ENCODE measurements around the gene TRAPPC3L. TPM values are rescaled to one million over a fixed set of nuclear protein-coding genes. Genes with fewer than 3 reads are reported as not detected.

The TRAPPC3L gene
- total and polyA plus RNA-seq, 2 of the 13 experiments (the other 11 are each of a cell fraction or from before 2014, with no cell fraction given) = not detected

DNA sequence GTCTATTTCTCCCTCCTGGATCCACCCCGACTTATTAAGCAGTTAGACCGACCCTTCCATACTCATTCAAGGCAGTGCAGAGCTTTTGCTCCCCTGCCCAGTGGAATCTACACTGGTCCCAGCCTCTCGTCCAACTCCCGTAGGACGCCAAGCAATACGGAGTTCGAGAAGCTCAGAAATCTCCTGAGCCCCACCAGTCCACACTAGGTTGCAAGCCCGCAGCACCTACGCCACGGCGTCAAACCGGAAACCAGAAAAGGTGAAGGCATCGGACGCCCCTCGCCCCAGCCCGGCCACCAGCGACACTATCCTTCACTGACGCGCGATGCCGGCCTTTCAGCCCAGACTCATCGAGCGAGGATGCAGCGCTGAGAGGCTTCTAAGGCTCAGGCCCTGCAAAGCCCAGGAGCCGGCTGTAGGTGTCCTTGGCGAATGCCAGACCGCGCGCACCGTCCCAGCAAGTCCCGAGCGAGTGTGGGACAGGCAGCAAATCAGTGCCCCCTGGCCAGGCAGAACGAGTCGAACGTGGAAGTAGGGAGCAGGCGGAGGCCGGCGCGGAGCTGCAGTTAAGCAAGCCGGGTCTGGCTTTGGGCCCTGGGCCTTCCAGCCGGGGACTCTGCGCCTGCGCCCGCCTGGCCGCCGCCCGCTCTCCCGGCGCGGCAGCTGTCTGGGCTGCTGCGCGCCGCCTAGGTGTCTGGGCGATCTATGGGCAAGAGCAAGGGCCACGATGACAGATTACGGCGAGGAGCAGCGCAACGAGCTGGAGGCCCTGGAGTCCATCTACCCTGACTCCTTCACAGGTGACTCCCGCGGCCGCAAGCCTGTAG lies 25.6 kb upstream of the TRAPPC3L start, which contains the start of gene RWDD1 (continued):
- TF ChIP-seq, protein P1, sequence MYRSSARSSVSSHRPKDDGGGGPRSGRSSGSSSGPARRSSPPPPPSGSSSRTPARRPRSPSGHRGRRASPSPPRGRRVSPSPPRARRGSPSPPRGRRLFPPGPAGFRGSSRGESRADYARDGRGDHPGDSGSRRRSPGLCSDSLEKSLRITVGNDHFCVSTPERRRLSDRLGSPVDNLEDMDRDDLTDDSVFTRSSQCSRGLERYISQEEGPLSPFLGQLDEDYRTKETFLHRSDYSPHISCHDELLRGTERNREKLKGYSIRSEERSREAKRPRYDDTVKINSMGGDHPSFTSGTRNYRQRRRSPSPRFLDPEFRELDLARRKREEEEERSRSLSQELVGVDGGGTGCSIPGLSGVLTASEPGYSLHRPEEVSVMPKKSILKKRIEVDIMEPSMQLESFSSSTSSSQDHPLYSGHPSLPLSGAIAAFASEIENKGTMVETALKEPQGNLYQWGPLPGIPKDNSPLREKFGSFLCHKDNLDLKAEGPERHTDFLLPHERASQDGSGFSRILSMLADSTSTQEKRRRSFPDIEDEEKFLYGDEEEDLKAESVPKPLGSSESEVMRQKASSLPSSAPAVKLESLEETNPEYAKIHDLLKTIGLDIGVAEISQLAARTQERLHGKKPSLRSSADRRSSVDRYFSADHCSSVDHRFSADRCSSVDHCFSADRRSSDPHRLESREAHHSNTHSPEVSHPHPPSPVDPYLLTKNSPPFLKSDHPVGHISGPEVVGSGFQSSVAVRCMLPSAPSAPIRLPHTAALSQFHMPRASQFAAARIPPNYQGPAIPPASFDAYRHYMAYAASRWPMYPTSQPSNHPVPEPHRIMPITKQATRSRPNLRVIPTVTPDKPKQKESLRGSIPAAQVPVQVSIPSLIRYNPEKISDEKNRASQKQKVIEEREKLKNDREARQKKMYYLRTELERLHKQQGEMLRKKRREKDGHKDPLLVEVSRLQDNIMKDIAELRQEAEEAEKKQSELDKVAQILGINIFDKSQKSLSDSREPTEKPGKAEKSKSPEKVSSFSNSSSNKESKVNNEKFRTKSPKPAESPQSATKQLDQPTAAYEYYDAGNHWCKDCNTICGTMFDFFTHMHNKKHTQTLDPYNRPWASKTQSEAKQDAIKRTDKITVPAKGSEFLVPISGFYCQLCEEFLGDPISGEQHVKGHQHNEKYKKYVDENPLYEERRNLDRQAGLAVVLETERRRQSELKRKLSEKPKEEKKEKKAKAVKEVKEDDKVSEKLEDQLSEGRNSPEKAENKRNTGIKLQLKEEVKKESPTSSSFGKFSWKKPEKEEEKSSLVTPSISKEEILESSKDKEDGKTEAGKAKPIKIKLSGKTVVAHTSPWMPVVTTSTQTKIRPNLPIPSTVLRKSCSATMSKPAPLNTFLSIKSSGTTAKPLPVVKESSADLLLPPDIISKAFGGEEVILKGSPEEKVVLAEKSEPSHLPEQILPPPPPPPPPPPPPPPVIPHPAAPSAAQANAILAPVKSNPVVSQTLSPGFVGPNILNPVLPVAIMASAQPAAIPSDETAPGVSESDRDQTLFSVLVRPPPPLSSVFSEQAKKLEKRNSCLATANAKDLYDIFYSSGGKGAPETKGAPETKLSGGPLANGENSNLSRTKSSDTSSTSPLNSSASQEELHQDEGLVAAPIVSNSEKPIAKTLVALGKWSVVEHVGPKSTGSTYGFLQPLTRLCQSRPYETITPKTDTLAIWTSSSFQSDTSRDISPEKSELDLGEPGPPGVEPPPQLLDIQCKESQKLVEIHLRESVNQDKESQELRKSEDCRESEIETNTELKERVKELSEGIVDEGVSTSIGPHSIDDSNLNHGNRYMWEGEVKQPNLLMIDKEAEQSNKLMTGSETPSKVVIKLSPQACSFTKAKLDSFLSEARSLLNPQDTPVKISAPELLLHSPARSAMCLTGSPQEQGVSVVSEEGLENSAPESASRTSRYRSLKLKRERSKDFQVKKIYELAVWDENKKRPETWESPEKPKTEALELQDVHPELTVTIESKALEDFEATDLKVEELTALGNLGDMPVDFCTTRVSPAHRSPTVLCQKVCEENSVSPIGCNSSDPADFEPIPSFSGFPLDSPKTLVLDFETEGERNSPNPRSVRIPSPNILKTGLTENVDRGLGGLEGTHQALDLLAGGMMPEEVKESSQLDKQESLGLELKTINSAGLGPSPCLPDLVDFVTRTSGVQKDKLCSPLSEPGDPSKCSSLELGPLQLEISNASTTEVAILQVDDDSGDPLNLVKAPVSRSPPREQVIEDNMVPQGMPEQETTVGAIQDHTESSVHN (CRISPR knock-in tag; IDR thresholded peaks at IDR 0.05) = peak; percentile 80; the same call in 1 of the 2 replicates
- TF ChIP-seq GLI4 (CRISPR knock-in tag; IDR thresholded peaks at IDR 0.05; ENCODE audit: borderline replicate concordance) = 0 out of 2 replicates have a peak, but pooled peaks have one; percentile 20
- TF ChIP-seq, protein P2, sequence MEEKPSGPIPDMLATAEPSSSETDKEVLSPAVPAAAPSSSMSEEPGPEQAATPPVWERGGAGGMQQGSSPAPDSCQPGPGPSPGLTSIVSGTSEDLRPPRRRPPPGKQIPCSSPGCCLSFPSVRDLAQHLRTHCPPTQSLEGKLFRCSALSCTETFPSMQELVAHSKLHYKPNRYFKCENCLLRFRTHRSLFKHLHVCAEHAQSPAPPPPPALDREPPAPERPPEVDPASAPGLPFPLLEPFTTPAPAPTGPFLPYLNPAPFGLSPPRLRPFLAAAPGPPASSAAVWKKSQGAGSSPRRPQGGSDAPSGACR (CRISPR knock-in tag; IDR thresholded peaks at IDR 0.05) = peak; percentile 97
- TF ChIP-seq TP53 (CRISPR knock-in tag; conservative IDR thresholded peaks at IDR 0.05) = peak; percentile 75; the same call in 1 of the 2 replicates
- peak; percentile 100 for TF ChIP-seq KMT2B (CRISPR knock-in tag; IDR thresholded peaks at IDR 0.05)
- TF ChIP-seq, protein P3, sequence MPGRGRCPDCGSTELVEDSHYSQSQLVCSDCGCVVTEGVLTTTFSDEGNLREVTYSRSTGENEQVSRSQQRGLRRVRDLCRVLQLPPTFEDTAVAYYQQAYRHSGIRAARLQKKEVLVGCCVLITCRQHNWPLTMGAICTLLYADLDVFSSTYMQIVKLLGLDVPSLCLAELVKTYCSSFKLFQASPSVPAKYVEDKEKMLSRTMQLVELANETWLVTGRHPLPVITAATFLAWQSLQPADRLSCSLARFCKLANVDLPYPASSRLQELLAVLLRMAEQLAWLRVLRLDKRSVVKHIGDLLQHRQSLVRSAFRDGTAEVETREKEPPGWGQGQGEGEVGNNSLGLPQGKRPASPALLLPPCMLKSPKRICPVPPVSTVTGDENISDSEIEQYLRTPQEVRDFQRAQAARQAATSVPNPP (CRISPR knock-in tag; IDR thresholded peaks at IDR 0.05) = peak; percentile 97
- TF ChIP-seq, protein P4, sequence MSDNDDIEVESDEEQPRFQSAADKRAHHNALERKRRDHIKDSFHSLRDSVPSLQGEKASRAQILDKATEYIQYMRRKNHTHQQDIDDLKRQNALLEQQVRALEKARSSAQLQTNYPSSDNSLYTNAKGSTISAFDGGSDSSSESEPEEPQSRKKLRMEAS (IDR thresholded peaks at IDR 0.05) = peak; percentile 83
- TF ChIP-seq MIER3 (CRISPR knock-in tag; IDR thresholded peaks at IDR 0.05; ENCODE audit: borderline replicate concordance) = peak; percentile 99
- peak; percentile 98 for TF ChIP-seq TBX2 (CRISPR knock-in tag; IDR thresholded peaks at IDR 0.05; ENCODE audit: borderline replicate concordance)
- no peak for TF ChIP-seq ZNF460 (CRISPR knock-in tag; IDR thresholded peaks at IDR 0.05; ENCODE audit: borderline replicate concordance)
- no peak for TF ChIP-seq ZFP62 (CRISPR knock-in tag; IDR thresholded peaks at IDR 0.05)
- peak; percentile 92 for TF ChIP-seq HOXA5 (CRISPR knock-in tag; IDR thresholded peaks at IDR 0.05)
- peak; percentile 50; the same call in 1 of the 2 replicates for TF ChIP-seq ZNF263 (CRISPR knock-in tag; IDR thresholded peaks at IDR 0.05)
- peak; percentile 75 for TF ChIP-seq MED1 (CRISPR knock-in tag; IDR thresholded peaks at IDR 0.05)
- peak; percentile 92 for TF ChIP-seq TAF1 (CRISPR knock-in tag; IDR thresholded peaks at IDR 0.05)
- peak; percentile 90; the same call in 1 of the 2 replicates for TF ChIP-seq ZNF878 (CRISPR knock-in tag; IDR thresholded peaks at IDR 0.05)

All from HepG2 (cell line).